ENCODE measurements around the gene CDH3.

GRCh38 chr16:68644715-68645493 is at the start of gene CDH3:
- no peak for TF ChIP-seq CTCF (IDR thresholded peaks at IDR 0.05; ENCODE audit: low read depth, low read length, poor library complexity, severe bottlenecking)
- no peak for TF ChIP-seq EZH2phosphoT487 (IDR thresholded peaks at IDR 0.05; ENCODE audit: borderline replicate concordance, low read length)

Measured in DOHH2 (cell line).